Activated effector memory CD4-positive, alpha-beta T cell treated with Interleukin-2 at 50 U/mL for 16 hours (primary cell): ENCODE measurements around the gene DERA.

ENCODE experiments used
- DNase-seq: peaks from one replicate; pipeline ENCODE4 v3.0.0-alpha.2; 2020

Gene DERA

DNA sequence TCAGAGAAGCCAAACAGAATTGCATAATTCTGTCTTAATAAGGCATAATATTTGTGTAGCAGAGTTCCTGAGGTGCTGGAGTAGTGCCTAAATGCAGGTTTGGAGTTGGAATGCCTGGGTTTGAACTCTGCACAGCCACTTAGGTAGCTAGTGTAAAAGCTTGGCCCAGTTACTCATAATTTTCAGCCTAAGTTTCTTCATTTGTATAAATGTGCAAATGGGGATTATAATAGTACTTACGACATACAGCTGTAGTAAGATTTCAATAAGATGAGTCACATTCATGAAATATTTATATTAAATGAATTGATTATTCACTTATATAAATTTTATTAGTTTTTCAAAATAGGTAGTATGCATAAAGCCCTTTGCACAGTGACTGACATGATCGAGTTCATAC lies 175.8 kb downstream of the DERA start:
- no peak for DNase-seq
